Endothelial cell of umbilical vein (primary cell): ENCODE data around the gene UBE2G1.

Source experiments
- CTCF ChIP-seq, 2 donors: IDR thresholded peaks; 1 replicate in 1 of 2; 2 replicates in 1 of 2; pipeline ENCODE4 v1.5.1; 2011; ENCODE audit warnings: low read length in 2 of 2, mild to moderate bottlenecking in 2 of 2, moderate library complexity in 2 of 2, control low read depth in 1 of 2, inconsistent platforms in 1 of 2, low read depth in 1 of 2; ENCODE audit not compliant: insufficient read depth in 1 of 2; ENCODE audit errors: extremely low read depth in 1 of 2
- POLR2A ChIP-seq: IDR thresholded peaks from 2 replicates; pipeline ENCODE4 v1.6.1; 2012; ENCODE audit warnings: low read depth, mild to moderate bottlenecking, control low read depth, low read length

DNA sequence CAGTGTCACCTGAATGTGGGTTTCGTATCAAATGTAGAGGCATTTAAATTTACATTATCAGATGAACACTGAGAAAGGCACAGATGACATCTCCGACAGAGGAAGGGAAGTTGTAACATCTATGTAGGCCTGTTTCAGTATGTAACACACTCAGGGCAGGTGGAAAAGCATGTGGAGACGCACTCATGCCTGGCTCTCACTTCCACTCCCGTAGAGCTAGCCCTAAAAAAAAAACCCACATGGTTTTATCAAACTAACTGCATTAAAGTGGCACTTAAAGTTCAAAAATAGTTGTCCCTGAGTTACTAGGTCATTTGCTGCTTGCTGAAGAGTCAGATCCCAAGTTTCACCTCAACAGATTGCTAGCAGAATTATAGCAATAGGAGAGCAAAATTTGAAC lies 96.6 kb downstream of the UBE2G1 start:
- TF ChIP-seq POLR2A (no peak), CTCF (IDR thresholded peaks at IDR 0.05; ENCODE audit: extremely low read depth in 1 of 2, insufficient read depth in 1 of 2, low read depth in 1 of 2, low read length in 2 of 2) (no peak)
